ENCODE measurements around the gene CLNS1A. TPM values are rescaled to one million over a fixed set of nuclear protein-coding genes. Genes with fewer than 3 reads are reported as not detected.
"Not testable (repeated sequence)": the region's sequence is repeated elsewhere in the genome, so short reads cannot be mapped to it uniquely, and the experiment has no call there.

The CLNS1A gene
- total and polyA plus RNA-seq, 10 donors = 66.2 to 111 (median 81.7) TPM

- H3K9me3 ChIP-seq = no peaks in the 10 kb centered on the region
- intact Hi-C loops (cut with DNase I; ENCODE audit: low total_unique reads) = no loop called here
- no peaks in the 10 kb centered on the region for H3K36me3 ChIP-seq
- peaks cover 0 to 31% (median 19%) of the 10 kb centered on the region in 6 donors for H3K4me1 ChIP-seq
- H3K27me3 ChIP-seq (replicated peaks in 1 of 7) = peaks cover 0 to 10% (median 0%) of the 10 kb centered on the region in 7 donors
- peak overlapping the region; percentile 63 to 91 (median 78) for H3K4me3 ChIP-seq
- TF ChIP-seq CTCF (IDR thresholded peaks at IDR 0.05 in 8 of 11, conservative IDR thresholded peaks at IDR 0.05 in 3 of 11) (no peak), POLR2A (IDR thresholded peaks at IDR 0.05) (no peak), POLR2AphosphoS5 (IDR thresholded peaks at IDR 0.05) (no peak)
- no peak for DNase-seq
- WGBS, 5 donors = 3 to 5% (median 4%) methylated on average over 19 of the region's 19 CpGs
- H3K27ac ChIP-seq = peak overlapping the region in 6 of 8 donors; percentile 62 to 80 (median 78)
Measured at GRCh38 chr11:77589181-77589520, 48.4 kb downstream of the CLNS1A start.

GRCh38 chr11:77580712-77581337 lies 56.8 kb downstream of the CLNS1A start:
- Histone ChIP-seq H3K4me3 (no peak overlapping the region), H3K9me3 (peaks cover 0 to 43% (median 37%) of the 10 kb centered on the region in 8 donors), H3K27ac (no peak overlapping the region), H3K36me3 (no peaks in the 10 kb centered on the region), H3K27me3 (replicated peaks in 1 of 7) (no peaks in the 10 kb centered on the region), H3K4me1 (no peaks in the 10 kb centered on the region)
- WGBS, 5 donors = 81 to 92% (median 85%) methylated on average over 5 of the region's 5 CpGs
- TF ChIP-seq CTCF (IDR thresholded peaks at IDR 0.05 in 8 of 11, conservative IDR thresholded peaks at IDR 0.05 in 3 of 11) (no peak), POLR2A (IDR thresholded peaks at IDR 0.05) (no peak), POLR2AphosphoS5 (IDR thresholded peaks at IDR 0.05) (no peak)
- intact Hi-C loops (cut with DNase I; ENCODE audit: low total_unique reads) = no loop called here
- no peak for DNase-seq

DNA sequence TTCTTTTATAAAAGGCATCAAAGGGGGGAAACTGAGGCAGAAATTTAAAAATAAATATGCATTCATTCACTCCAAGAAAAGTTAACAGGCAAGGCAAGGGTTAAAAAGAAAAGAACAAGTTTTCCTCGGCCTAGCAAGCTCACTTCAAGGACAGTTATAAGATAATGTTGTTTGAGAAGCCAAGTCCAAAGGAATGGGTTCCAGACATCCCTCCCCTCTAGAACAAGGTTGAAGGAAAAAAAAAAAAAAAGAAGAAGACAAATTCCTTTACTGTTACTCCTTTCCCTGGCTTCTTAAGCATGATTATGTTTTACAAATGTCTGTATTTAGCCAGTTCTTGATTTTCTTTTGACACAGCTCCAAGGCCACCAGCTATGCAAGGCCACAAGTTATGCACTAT lies 62.2 kb downstream of the CLNS1A start:
- intact Hi-C loops (cut with DNase I; ENCODE audit: low total_unique reads); H3K4me3 ChIP-seq; H3K27ac ChIP-seq; H3K36me3 ChIP-seq; H3K27me3 ChIP-seq (replicated peaks in 1 of 7); DNase-seq; H3K4me1 ChIP-seq: not testable (repeated sequence)
- 29 to 50% (median 41%) methylated on average over 1 of the region's 1 CpG for WGBS, 5 donors
- peaks cover 0 to 11% (median 9%) of the 10 kb centered on the region in 8 donors for H3K9me3 ChIP-seq

- WGBS, 5 donors = 32 to 73% (median 49%) methylated on average over 1 of the region's 1 CpG
- intact Hi-C loops (cut with DNase I; ENCODE audit: low total_unique reads); H3K9me3 ChIP-seq; H3K36me3 ChIP-seq; H3K27ac ChIP-seq; DNase-seq; H3K4me1 ChIP-seq; H3K4me3 ChIP-seq; H3K27me3 ChIP-seq (replicated peaks in 1 of 7): not testable (repeated sequence)
Measured at GRCh38 chr11:77570896-77571295, 66.7 kb downstream of the CLNS1A start.

DNA sequence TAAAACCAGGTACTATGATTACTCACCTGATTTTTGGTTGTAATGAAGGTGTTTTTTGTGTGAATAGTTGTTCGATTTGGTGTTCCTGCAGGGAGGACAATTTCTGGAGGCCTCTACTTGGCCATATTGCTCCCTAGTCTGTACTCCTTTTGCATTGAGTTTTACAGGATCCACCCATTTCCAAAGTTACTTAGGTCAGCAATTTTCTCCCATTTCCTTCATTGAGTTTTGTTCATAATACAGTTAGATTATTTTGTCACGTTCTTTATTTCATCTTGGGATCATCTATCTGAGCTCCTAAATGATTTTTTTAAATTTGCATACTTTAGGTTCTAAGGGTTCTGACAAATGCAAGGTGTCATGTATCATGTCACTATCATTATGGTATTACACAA lies 67.9 kb downstream of the CLNS1A start:
- no peak overlapping the region for H3K27ac ChIP-seq

More for the DNA sequence above, 67.9 kb downstream of the CLNS1A start:
- Histone ChIP-seq H3K27me3 (replicated peaks in 1 of 7) (no peaks in the 10 kb centered on the region), H3K4me1 (no peaks in the 10 kb centered on the region), H3K36me3 (no peaks in the 10 kb centered on the region), H3K9me3 (no peaks in the 10 kb centered on the region), H3K4me3 (no peak overlapping the region)
- intact Hi-C loops (cut with DNase I; ENCODE audit: low total_unique reads) = no loop called here
- 80 to 93% (median 87%) methylated on average over 2 of the region's 2 CpGs for WGBS, 5 donors
- DNase-seq = no peak
- TF ChIP-seq POLR2A (IDR thresholded peaks at IDR 0.05) = no peak
- TF ChIP-seq POLR2AphosphoS5 (IDR thresholded peaks at IDR 0.05) = no peak
- no peak for TF ChIP-seq CTCF (IDR thresholded peaks at IDR 0.05 in 8 of 11, conservative IDR thresholded peaks at IDR 0.05 in 3 of 11)

All from spleen (tissue), 11 donors.